SKM-1 (cell line): ENCODE data around the gene LMBR1L.
"Not testable (repeated sequence)": the region's sequence is repeated elsewhere in the genome, so short reads cannot be mapped to it uniquely, and the experiment has no call there.

ENCODE experiments used
- DNase-seq: peaks from one replicate; lab custom pipeline; 2025; ENCODE audit not compliant: unreplicated experiment; lab: John Stamatoyannopoulos, UW

LMBR1L gene

GRCh38 chr12:49088150-49088931, 22.3 kb downstream of the LMBR1L start:
- DNase-seq: peak; percentile 11

GRCh38 chr12:49086116-49086515, 24.5 kb downstream of the LMBR1L start:
- DNase-seq: no peak

GRCh38 chr12:49084438-49084837, 26.2 kb downstream of the LMBR1L start:
- DNase-seq: no peak

- DNase-seq: no peak
These were observed 30.9 kb downstream of the LMBR1L start for GRCh38 chr12:49079793-49080192.

GRCh38 chr12:49070971-49071370, 39.7 kb downstream of the LMBR1L start:
- DNase-seq: no peak

- DNase-seq: peak; percentile 42
These were observed 40.9 kb downstream of the LMBR1L start, which contains the start of gene RHEBL1 for GRCh38 chr12:49069507-49070346. TSS of gene RHEBL1 (minus strand) at chr12:49069979. CDS start at chr12:49069785, 194 bp downstream.

- no peak for DNase-seq
These were observed 41.7 kb downstream of the LMBR1L start for GRCh38 chr12:49068879-49069506.

GRCh38 chr12:49066120-49066519, 44.5 kb downstream of the LMBR1L start:
- DNase-seq: no peak

- DNase-seq: no peak
These were observed 45.9 kb downstream of the LMBR1L start for GRCh38 chr12:49064767-49065152.

- not testable (repeated sequence) for DNase-seq
These were observed 48.7 kb downstream of the LMBR1L start for GRCh38 chr12:49061916-49062315.

- DNase-seq: no peak
These were observed 49.4 kb downstream of the LMBR1L start for GRCh38 chr12:49061157-49061650.

- peak; percentile 48 for DNase-seq
These were observed 50.1 kb downstream of the LMBR1L start, which contains the start of gene KMT2D for GRCh38 chr12:49060237-49061156. TSS of gene KMT2D (minus strand) at chr12:49060794. CDS start at chr12:49055324, 5,470 bp downstream.

GRCh38 chr12:49059299-49060171, 51.1 kb downstream of the LMBR1L start:
- no peak for DNase-seq

GRCh38 chr12:49059045-49059298, 51.7 kb downstream of the LMBR1L start:
- no peak for DNase-seq

- DNase-seq: no peak
These were observed 52.1 kb downstream of the LMBR1L start for GRCh38 chr12:49058366-49059044.

- no peak for DNase-seq
These were observed 52.8 kb downstream of the LMBR1L start for GRCh38 chr12:49057888-49058287.

GRCh38 chr12:49055978-49056754, 54.5 kb downstream of the LMBR1L start:
- DNase-seq: peak; percentile 77

- DNase-seq: no peak
These were observed 55.6 kb downstream of the LMBR1L start for GRCh38 chr12:49055092-49055491.
